Stomach (tissue), 19 donors: ENCODE results near the gene ZSCAN5B. TPM values are rescaled to one million over a fixed set of nuclear protein-coding genes. Genes with fewer than 3 reads are reported as not detected.
"Not testable (repeated sequence)": the region's sequence is repeated elsewhere in the genome, so short reads cannot be mapped to it uniquely, and the experiment has no call there.

Experiments
- DNase-seq, 2 donors: peaks; one replicate each; pipeline versions ENCODE4 v3.0.0 to v3.0.0-alpha.2; 2013 to 2019
- H3K27ac ChIP-seq, 5 donors: fragments of 200-600 bp in 4 of 5; sonication (generic) in 4 of 5; one replicate each; pipeline ENCODE4 v1.5.1; 2013 to 2019; ENCODE audit warnings: mild to moderate bottlenecking in 1 of 5, moderate library complexity in 1 of 5
- H3K27me3 ChIP-seq, 3 donors: fragments of 200-600 bp; sonication (generic); one replicate each; pipeline ENCODE4 v1.5.1; 2017 to 2019; ENCODE audit warnings: mixed run types in 1 of 3
- H3K36me3 ChIP-seq, 4 donors: fragments of 200-600 bp; sonication (generic); 1 replicate in 3 of 4; 2 replicates in 1 of 4; pipeline ENCODE4 v1.5.1; 2016 to 2019
- H3K4me1 ChIP-seq, 4 donors: fragments of 200-600 bp; sonication (generic); one replicate each; pipeline ENCODE4 v1.5.1; 2016 to 2019
- H3K4me3 ChIP-seq, 4 donors: fragments of 200-600 bp; sonication (generic) in 3 of 4; one replicate each; pipeline ENCODE4 v1.5.1; 2016 to 2019; ENCODE audit warnings: mild to moderate bottlenecking in 1 of 4
- H3K9me3 ChIP-seq, 4 donors: fragments of 200-600 bp; sonication (generic); one replicate each; pipeline ENCODE4 v1.5.1; 2016 to 2019
- EP300 ChIP-seq: sonication (generic); formaldehyde crosslinking; IDR thresholded peaks from one replicate; pipeline ENCODE4 v1.6.1; 2017; ENCODE audit warnings: antibody characterized with exemption
- POLR2A ChIP-seq, 4 donors: fragments of 450-650 bp; IDR thresholded peaks; one replicate each; pipeline ENCODE4 v1.6.1; 2016; ENCODE audit warnings: antibody characterized with exemption in 4 of 4, control low read depth in 2 of 4, mild to moderate bottlenecking in 1 of 4, moderate library complexity in 1 of 4
- POLR2AphosphoS5 ChIP-seq, 3 donors: sonication (generic); formaldehyde crosslinking; IDR thresholded peaks; one replicate each; pipeline ENCODE4 v1.6.1; 2016; ENCODE audit warnings: antibody characterized with exemption in 3 of 3
- WGBS, 5 donors: extraction: QIAGEN DNeasy Blood & Tissue Kit in 3 of 5; methylation state at CpG; one replicate each; pipeline versions ENCODE4 v1.1.5 to v1.1.7; 2013 to 2018; 5-methylcytosine and 5-hydroxymethylcytosine counted together
- intact Hi-C: fragments of 100-400 bp; cut with DNase I; formaldehyde crosslinking; loops from one replicate; pipeline ENCODE4 v1.15.1; 2023; ENCODE audit warnings: low total_unique reads
- long read RNA-seq, 10 donors: transcript quantifications; one replicate each; lab custom pipeline, GENCODE V29; 2026
- polyA plus RNA-seq, 3 donors: library from polyadenylated mRNA; stranded (reverse); fragments of 200-250 nt; gene quantifications; one replicate each; pipeline ENCODE4 v1.2.3, GENCODE V29; 2013
- total RNA-seq, 5 donors: library from RNA; depleted of rRNA; stranded (reverse); fragments of >200 nt; gene quantifications; one replicate each; pipeline versions ENCODE4 v1.1.0 to v1.2.3, GENCODE V29; 2014 to 2016
- TF ChIP-seq, protein P1 (sequence below), 7 experiments: fragments of 450-650 bp in 4 of 7; fragments of 200-600 bp in 3 of 7; sonication (generic) in 3 of 7; IDR thresholded peaks; one replicate each; pipeline ENCODE4 v1.5.1; 2016 to 2019; ENCODE audit warnings: antibody characterized with exemption in 7 of 7, control low read depth in 2 of 7, mild to moderate bottlenecking in 1 of 7
- donor health status: healthy with polysubstance abuse.
- donor health status: Bipolar disorder and iron deficiency.
- donor health status: healthy.

The ZSCAN5B gene, protein sequence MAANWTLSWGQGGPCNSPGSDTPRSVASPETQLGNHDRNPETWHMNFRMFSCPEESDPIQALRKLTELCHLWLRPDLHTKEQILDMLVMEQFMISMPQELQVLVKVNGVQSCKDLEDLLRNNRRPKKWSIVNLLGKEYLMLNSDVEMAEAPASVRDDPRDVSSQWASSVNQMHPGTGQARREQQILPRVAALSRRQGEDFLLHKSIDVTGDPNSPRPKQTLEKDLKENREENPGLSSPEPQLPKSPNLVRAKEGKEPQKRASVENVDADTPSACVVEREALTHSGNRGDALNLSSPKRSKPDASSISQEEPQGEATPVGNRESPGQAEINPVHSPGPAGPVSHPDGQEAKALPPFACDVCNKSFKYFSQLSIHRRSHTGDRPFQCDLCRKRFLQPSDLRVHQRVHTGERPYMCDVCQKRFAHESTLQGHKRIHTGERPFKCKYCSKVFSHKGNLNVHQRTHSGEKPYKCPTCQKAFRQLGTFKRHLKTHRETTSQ
- total RNA-seq (not detected), polyA plus RNA-seq (not detected)
- long read RNA-seq, donor 1, result 0 reads
- long read RNA-seq, donor 2, result 0 reads
- long read RNA-seq, donor 3, result 0 reads
- long read RNA-seq, donor 4, result 0 reads
- long read RNA-seq, donor 5, result 0 reads
- long read RNA-seq, donor 6, result 0 reads
- long read RNA-seq, donor 7, result 0 reads
- long read RNA-seq, donor 8, result 0 reads
- long read RNA-seq, donor 9, result 0 reads
- long read RNA-seq, donor 10, result 0 reads

DNA sequence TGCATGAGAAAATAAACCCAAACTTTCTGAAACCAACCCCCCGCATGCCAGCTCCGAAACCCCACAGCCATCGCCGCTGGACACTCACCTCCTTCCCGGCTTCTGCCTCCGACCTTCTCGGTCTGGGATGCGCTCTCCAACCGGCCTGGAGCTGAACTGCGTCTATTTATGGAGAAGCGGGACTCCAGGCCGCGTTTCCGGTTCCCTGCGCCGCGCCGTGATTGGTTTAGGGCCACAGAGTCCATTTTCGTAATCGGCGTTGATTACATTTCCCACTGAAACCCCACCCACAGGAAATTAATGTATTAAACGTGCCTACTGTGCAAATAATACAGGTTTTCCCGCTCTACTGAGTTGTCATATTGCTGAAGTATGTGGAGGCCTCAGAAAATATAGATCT, at the start of gene ZSCAN5B:
TSS of gene ZSCAN5B (minus strand) at position 138 of the 400 bp plus-strand sequence. CDS start 4,731 bp downstream, outside the sequence.
- H3K27me3 ChIP-seq, result peaks cover 0 to 13% (median 0%) of the 10 kb centered on the region in 3 donors
- H3K36me3 ChIP-seq, H3K4me1 ChIP-seq, H3K27ac ChIP-seq, DNase-seq, H3K9me3 ChIP-seq, H3K4me3 ChIP-seq, intact Hi-C loops: not testable (repeated sequence)
- WGBS, 5 donors, result 84 to 90% (median 86%) methylated on average over 20 to 23 of the region's 23 CpGs

DNA sequence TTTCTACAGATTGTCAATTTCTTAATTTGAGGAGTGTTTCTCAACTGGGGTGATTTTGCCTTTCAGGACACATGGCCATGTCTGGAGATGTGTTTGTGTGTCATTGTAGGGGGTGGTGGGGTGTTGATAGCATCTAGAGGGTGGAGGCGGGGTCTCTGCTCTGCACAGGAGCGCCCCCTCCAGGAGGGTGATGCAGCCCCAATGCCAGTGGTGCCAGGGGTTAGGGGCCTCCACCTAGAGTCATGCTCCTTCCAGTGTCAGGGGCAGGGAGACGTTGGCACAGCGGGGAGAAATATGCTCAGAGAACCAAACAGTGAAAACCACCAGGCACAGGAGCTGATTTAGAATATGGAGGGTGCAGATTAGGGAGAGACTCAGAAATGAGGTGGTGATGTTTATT, 48.2 kb upstream of the ZSCAN5B start:
- H3K9me3 ChIP-seq, H3K4me3 ChIP-seq, H3K4me1 ChIP-seq, H3K27me3 ChIP-seq, DNase-seq, intact Hi-C loops, H3K27ac ChIP-seq, H3K36me3 ChIP-seq: not testable (repeated sequence)
- 69 to 78% (median 73%) methylated on average over 4 of the region's 4 CpGs for WGBS, 5 donors

DNA sequence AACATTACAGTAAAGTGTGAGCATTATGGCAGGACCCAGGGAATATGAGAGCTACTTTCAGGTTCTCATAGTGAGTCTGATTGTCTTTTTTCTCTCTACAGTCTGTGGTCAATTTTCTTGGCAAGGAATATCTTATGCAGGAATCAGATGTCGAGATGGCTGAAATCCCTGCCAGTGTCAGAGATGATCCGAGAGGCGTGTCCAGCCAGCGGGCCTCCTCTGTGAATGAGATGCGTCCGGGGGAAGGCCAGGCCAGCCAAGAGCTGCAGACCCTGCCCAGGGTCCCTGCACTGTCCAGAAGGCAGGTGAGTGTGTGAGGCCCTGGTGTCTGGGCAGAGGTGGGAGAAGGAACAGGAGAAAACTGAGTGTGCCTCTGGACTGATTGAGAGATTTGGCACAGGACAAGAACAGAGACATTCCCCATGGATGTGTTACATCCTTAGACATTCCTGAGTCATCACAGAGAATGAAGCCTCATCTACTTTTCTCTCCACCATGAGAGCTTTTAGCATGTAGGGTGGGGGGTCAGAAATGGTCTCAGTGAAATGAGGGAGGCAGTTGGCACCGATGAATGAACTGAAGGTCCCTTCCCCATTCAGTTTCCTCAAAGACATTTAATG, 47.6 kb upstream of the ZSCAN5B start:
- H3K27me3 ChIP-seq, result no peaks in the 10 kb centered on the region
- no peak overlapping the region for H3K27ac ChIP-seq
- H3K9me3 ChIP-seq, result no peaks in the 10 kb centered on the region
- H3K4me3 ChIP-seq, result no peak overlapping the region
- H3K4me1 ChIP-seq, result no peaks in the 10 kb centered on the region
- intact Hi-C loops, result no loop called here
- no peak for DNase-seq
- WGBS, 5 donors, result 86 to 93% (median 87%) methylated on average over 7 of the region's 7 CpGs
- H3K36me3 ChIP-seq, result no peaks in the 10 kb centered on the region
- TF ChIP-seq, protein P1, sequence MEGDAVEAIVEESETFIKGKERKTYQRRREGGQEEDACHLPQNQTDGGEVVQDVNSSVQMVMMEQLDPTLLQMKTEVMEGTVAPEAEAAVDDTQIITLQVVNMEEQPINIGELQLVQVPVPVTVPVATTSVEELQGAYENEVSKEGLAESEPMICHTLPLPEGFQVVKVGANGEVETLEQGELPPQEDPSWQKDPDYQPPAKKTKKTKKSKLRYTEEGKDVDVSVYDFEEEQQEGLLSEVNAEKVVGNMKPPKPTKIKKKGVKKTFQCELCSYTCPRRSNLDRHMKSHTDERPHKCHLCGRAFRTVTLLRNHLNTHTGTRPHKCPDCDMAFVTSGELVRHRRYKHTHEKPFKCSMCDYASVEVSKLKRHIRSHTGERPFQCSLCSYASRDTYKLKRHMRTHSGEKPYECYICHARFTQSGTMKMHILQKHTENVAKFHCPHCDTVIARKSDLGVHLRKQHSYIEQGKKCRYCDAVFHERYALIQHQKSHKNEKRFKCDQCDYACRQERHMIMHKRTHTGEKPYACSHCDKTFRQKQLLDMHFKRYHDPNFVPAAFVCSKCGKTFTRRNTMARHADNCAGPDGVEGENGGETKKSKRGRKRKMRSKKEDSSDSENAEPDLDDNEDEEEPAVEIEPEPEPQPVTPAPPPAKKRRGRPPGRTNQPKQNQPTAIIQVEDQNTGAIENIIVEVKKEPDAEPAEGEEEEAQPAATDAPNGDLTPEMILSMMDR (IDR thresholded peaks at IDR 0.05), result no peak
- TF ChIP-seq POLR2AphosphoS5 (IDR thresholded peaks at IDR 0.05), result no peak
- no peak for TF ChIP-seq POLR2A (IDR thresholded peaks at IDR 0.05)
- TF ChIP-seq EP300, result no peak

DNA sequence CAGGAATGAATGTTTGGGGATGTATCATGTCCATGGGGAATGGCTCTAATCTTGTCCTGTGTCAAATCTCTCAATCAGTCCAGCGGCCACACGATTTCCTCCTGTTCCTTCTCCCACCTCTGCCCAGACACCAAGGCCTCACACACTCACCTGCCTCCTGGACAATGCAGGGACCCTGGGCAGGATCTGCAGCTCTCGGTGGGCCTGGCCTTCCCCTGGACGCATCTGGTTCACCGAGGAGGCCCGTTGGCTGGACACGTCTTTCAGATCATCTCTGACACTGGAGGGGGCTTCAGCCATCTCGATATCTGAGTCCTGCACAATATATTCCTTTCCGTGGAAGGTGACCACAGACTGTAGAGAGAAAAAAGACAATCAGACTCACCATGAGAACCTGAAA, 25.9 kb upstream of the ZSCAN5B start:
- Histone ChIP-seq H3K27me3 (no peaks in the 10 kb centered on the region), H3K9me3 (no peaks in the 10 kb centered on the region), H3K27ac (no peak overlapping the region), H3K36me3 (peaks cover 0 to 24% (median 22%) of the 10 kb centered on the region in 4 donors), H3K4me3 (no peak overlapping the region), H3K4me1 (no peaks in the 10 kb centered on the region)
- WGBS, 5 donors, result 87 to 95% (median 91%) methylated on average over 9 of the region's 9 CpGs
- DNase-seq, result no peak
- intact Hi-C loops, result no loop called here
- TF ChIP-seq, protein P1 (IDR thresholded peaks at IDR 0.05), result no peak
- TF ChIP-seq POLR2A (IDR thresholded peaks at IDR 0.05), result no peak
- no peak for TF ChIP-seq EP300
- TF ChIP-seq POLR2AphosphoS5 (IDR thresholded peaks at IDR 0.05), result no peak

DNA sequence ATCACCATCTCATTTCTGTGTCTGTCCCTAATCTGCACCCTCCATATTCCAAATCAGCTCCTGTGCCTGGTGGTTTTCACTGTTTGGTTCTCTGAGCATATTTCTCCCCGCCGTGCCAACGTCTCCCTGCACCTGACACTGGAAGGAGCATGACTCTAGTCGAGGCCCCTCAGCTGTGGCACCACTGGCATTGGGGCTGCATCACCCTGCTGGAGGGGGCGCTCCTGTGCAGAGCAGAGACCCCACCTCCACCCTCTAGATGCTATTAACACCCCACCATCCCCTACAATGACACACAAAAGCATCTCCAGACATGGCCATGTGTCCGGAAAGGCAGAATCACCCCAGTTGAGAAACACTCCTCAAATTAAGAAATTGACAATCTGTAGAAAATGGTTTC, 25.3 kb upstream of the ZSCAN5B start:
- peaks cover 0 to 24% (median 22%) of the 10 kb centered on the region in 4 donors for H3K36me3 ChIP-seq
- H3K27ac ChIP-seq, result no peak overlapping the region
- peaks cover 0 to under 1% (median 0%) of the 10 kb centered on the region in 4 donors for H3K4me1 ChIP-seq
- 73 to 81% (median 79%) methylated on average over 6 of the region's 6 CpGs for WGBS, 5 donors
- H3K27me3 ChIP-seq, result peaks cover 0 to 3% (median 0%) of the 10 kb centered on the region in 3 donors
- intact Hi-C loops, result no loop called here
- no peak overlapping the region for H3K4me3 ChIP-seq
- TF ChIP-seq, protein P1 (IDR thresholded peaks at IDR 0.05), result no peak
- TF ChIP-seq POLR2A (IDR thresholded peaks at IDR 0.05) (no peak), POLR2AphosphoS5 (IDR thresholded peaks at IDR 0.05) (no peak), EP300 (no peak)
- no peaks in the 10 kb centered on the region for H3K9me3 ChIP-seq
- DNase-seq, result no peak
